Measurements from ENCODE around the gene OSBPL6. TPM values are rescaled to one million over a fixed set of nuclear protein-coding genes. Genes with fewer than 3 reads are reported as not detected.
"Not testable (repeated sequence)": the region's sequence is repeated elsewhere in the genome, so short reads cannot be mapped to it uniquely, and the experiment has no call there.

OSBPL6 gene
- total RNA-seq, 1 donor from 2014 or later: 1.8 TPM

DNA sequence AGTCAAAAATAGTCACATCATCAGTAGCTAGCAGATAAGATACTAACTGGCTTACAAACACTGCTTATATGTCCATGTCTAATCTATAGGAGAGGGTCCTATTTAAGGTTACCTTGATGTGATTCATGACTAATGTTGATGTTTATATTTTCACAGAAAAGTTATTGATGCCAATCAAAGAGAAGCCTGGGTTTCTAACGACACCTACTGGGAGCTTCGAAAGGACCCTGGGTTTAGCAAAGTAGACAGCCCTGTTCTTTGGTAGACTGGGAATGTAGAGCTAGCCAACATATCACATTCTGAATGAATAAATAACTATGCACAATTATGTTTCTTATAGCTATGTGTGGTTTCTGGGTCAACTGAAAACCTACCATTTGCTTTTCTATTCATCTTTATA, 201.0 kb downstream of the OSBPL6 start:
- H3K4me3 Mint-ChIP-seq (ENCODE audit: low read depth): no peak overlapping the region
- peaks cover 20% of the 10 kb centered on the region for H3K27me3 Mint-ChIP-seq (ENCODE audit: low read depth)
- H3K27ac Mint-ChIP-seq: no peak overlapping the region
- DNase-seq (ENCODE audit: low spot score): no peak
- intact Hi-C loops (cut with micrococcal nuclease): loop anchor here (5.0 kb wide), 1 partner anchor 88 kb away; no protein-coding TSS in a partner anchor
- no peaks in the 10 kb centered on the region for H3K36me3 Mint-ChIP-seq (ENCODE audit: low read depth)
- peaks cover 8% of the 10 kb centered on the region for H3K4me1 Mint-ChIP-seq (ENCODE audit: low read depth)
- no peaks in the 10 kb centered on the region for H3K9me3 Mint-ChIP-seq

DNA sequence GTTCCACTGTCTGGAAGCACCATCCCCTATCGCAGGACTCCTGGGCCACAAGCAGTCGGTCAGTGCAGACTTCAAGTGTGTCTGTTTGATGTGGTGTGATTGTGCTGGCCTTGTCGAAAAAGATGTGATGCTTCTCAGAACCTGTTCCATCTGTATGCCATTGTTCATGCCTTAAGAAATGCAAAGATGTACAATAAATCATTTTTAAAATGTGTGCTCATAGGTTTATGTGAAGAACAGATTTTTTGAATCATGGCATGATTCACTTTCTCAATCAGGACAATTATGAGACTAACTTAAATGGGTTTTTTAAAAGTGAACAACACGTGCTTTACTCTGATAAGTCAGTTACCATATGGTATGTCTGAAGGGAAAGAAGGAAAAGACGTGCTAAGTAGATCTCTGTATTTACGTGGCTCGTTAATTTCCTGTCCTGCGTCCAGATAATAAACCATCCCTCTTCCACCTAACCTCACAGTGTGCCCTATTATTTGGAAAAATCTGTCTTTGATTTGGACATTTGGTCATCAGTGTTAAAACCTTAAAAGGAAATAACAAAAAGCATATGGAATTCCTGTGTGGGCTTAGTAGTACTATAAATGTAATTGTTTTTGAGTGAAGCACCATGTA, 201.7 kb downstream of the OSBPL6 start:
- no peak for DNase-seq (ENCODE audit: low spot score)
- H3K9me3 Mint-ChIP-seq: no peaks in the 10 kb centered on the region
- H3K4me1 Mint-ChIP-seq (ENCODE audit: low read depth): peaks cover 8% of the 10 kb centered on the region
- intact Hi-C loops (cut with micrococcal nuclease): loop anchor here (5.0 kb wide), 1 partner anchor 89 kb away; no protein-coding TSS in a partner anchor
- no peaks in the 10 kb centered on the region for H3K36me3 Mint-ChIP-seq (ENCODE audit: low read depth)
- no peak overlapping the region for H3K4me3 Mint-ChIP-seq (ENCODE audit: low read depth)
- H3K27ac Mint-ChIP-seq: no peak overlapping the region
- peaks cover 19% of the 10 kb centered on the region for H3K27me3 Mint-ChIP-seq (ENCODE audit: low read depth)

DNA sequence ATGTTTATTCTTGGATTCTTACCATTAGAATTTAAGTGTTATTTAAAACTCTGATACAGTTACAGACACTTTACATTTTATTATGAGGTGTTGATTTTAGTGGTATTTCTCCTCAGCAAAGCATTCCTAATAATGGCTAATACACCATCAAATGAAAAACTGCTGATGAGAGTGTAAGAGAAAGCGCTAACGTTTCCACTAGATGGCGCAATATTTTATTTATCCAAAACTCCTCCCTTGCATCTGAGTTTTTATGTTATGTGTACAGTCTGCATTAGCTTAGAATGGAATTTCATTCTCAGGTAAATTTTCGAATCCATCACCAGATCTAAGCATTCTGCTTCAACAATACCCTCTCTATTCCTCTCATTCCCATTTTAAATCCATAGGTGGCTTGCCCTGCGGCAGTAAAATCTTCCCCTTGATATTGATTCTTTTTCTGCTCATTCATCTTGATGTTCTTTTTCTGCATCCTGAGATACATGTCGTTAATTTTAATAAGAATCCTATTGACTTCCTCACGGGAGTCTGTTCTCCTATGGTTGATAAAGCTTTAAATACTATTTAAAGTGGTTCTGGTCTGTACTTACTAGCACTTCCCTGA, 202.8 kb downstream of the OSBPL6 start:
- no peak overlapping the region for H3K27ac Mint-ChIP-seq
- H3K27me3 Mint-ChIP-seq (ENCODE audit: low read depth): peaks cover 21% of the 10 kb centered on the region
- no peak overlapping the region for H3K4me3 Mint-ChIP-seq (ENCODE audit: low read depth)
- intact Hi-C loops (cut with micrococcal nuclease): loop anchor here (1.0 to 5.0 kb wide), 2 partner anchors 17 to 90 kb away; no protein-coding TSS in a partner anchor
- H3K9me3 Mint-ChIP-seq: no peaks in the 10 kb centered on the region
- no peaks in the 10 kb centered on the region for H3K36me3 Mint-ChIP-seq (ENCODE audit: low read depth)
- peaks cover 12% of the 10 kb centered on the region for H3K4me1 Mint-ChIP-seq (ENCODE audit: low read depth)
- DNase-seq (ENCODE audit: low spot score): no peak

DNA sequence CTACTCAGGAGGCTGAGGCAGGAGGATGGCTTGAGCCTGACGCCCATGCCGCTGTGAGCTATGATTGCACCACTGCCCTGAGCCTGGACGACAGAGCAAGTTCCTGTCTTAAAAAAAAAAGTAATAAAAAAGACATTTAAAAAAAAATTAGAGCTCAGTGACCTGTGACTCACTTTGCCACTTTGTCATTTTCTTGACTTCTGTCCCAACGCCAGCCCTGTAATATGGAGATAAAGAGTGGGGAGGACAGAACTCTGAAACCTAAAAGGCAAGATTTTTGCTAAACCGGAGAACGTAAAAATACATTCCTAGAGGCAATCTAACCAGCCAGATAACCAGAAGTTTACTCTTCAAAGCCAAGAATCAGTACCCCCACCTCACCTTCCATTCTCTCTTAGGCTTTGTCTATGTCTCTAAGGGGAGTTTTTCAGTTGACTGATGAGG, 207.7 kb downstream of the OSBPL6 start:
- H3K27ac Mint-ChIP-seq: no peak overlapping the region
- H3K27me3 Mint-ChIP-seq (ENCODE audit: low read depth): peaks cover 5% of the 10 kb centered on the region
- intact Hi-C loops (cut with micrococcal nuclease): no loop called here
- DNase-seq (ENCODE audit: low spot score): no peak
- H3K9me3 Mint-ChIP-seq: no peaks in the 10 kb centered on the region
- no peak overlapping the region for H3K4me3 Mint-ChIP-seq (ENCODE audit: low read depth)
- H3K4me1 Mint-ChIP-seq (ENCODE audit: low read depth): peaks cover 39% of the 10 kb centered on the region
- peaks cover 3% of the 10 kb centered on the region for H3K36me3 Mint-ChIP-seq (ENCODE audit: low read depth)

DNA sequence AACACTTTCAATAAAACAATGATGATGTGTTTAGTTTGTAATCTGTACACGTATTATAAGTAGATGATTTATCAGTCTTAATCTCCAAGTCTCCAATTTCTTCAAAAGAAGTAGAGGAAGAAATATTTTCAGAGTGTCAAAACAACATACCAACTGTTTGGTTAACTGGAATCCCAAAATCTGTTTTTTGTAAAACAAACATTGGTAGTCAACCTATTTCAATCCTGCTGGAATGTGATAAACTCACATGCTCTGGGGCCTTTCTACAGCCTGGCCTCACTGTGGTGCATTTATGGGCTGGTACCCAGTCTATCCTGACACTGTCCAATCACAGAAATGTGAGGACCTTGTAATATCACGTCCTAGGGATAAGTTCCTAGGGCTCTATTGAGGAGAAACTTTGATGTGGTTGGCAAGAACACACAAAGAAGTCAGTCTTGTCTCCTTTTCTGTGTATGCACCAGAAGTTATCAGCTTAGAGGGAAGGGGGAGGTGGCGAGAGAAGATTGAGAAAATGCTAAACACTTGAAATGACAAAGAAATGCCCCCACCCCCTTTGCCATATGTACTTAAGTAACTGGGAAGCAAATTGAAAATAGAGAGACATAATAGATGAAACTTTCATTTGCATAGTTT, 209.5 kb downstream of the OSBPL6 start:
- Mint-ChIP-seq H3K4me1 (ENCODE audit: low read depth) (peaks cover 36% of the 10 kb centered on the region), H3K27me3 (ENCODE audit: low read depth) (peaks cover 5% of the 10 kb centered on the region), H3K27ac (peak overlapping the region; percentile 93), H3K9me3 (no peaks in the 10 kb centered on the region), H3K4me3 (ENCODE audit: low read depth) (peak overlapping the region; percentile 60), H3K36me3 (ENCODE audit: low read depth) (peaks cover 4% of the 10 kb centered on the region)
- intact Hi-C loops (cut with micrococcal nuclease): loop anchor here (1.0 kb wide), 1 partner anchor 10 kb away; no protein-coding TSS in a partner anchor
- no peak for DNase-seq (ENCODE audit: low spot score)

DNA sequence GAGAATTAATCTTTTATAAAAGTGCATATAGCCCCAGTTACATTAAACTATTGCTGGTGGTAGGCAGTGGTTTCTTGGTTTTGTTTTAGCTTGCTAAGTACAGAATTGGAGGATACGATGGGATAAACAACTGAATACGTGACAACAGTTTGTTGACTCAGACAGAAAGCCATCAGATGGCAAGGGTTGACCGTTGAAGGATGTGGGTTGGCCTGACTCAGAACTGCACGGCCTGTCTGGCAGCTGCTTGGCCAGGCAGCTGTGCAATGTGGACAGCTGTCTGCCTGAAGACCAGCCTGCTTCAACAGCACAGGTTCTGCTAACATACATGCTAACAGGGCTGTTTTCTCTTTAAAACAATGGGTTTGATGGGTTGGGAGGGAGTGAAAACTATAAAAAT, 210.1 kb downstream of the OSBPL6 start:
- peaks cover 4% of the 10 kb centered on the region for H3K36me3 Mint-ChIP-seq (ENCODE audit: low read depth)
- H3K27me3 Mint-ChIP-seq (ENCODE audit: low read depth): peaks cover 5% of the 10 kb centered on the region
- no peaks in the 10 kb centered on the region for H3K9me3 Mint-ChIP-seq
- intact Hi-C loops (cut with micrococcal nuclease): loop anchor here (1.0 kb wide), 1 partner anchor 9 kb away; no protein-coding TSS in a partner anchor
- peak; percentile 50 for DNase-seq (ENCODE audit: low spot score)
- H3K4me1 Mint-ChIP-seq (ENCODE audit: low read depth): peaks cover 36% of the 10 kb centered on the region
- peak overlapping the region; percentile 93 for H3K27ac Mint-ChIP-seq
- peak overlapping the region; percentile 60 for H3K4me3 Mint-ChIP-seq (ENCODE audit: low read depth)

DNA sequence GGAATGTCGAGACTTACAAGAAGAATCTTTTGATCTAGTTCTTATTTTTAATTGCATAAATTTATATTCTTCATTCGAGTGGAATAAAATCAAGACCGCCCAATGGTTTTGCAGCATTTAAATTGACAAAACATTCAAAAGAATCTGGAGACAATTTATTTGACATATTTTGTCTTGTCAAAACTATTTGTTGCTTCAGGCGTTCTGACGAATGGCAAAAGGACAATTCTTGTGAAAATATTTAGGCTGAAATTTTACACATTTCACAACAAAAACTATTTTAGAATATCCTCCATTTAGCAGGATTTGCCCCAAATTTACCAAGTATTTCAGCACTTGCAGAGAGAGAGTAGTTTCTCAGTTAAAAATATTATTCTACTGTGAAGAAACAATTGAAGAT, 214.9 kb downstream of the OSBPL6 start:
- H3K4me1 Mint-ChIP-seq (ENCODE audit: low read depth): peaks cover 38% of the 10 kb centered on the region
- H3K27me3 Mint-ChIP-seq (ENCODE audit: low read depth): no peaks in the 10 kb centered on the region
- intact Hi-C loops (cut with micrococcal nuclease): no loop called here
- no peaks in the 10 kb centered on the region for H3K9me3 Mint-ChIP-seq
- DNase-seq (ENCODE audit: low spot score): no peak
- no peak overlapping the region for H3K4me3 Mint-ChIP-seq (ENCODE audit: low read depth)
- H3K27ac Mint-ChIP-seq: no peak overlapping the region
- peaks cover 4% of the 10 kb centered on the region for H3K36me3 Mint-ChIP-seq (ENCODE audit: low read depth)

DNA sequence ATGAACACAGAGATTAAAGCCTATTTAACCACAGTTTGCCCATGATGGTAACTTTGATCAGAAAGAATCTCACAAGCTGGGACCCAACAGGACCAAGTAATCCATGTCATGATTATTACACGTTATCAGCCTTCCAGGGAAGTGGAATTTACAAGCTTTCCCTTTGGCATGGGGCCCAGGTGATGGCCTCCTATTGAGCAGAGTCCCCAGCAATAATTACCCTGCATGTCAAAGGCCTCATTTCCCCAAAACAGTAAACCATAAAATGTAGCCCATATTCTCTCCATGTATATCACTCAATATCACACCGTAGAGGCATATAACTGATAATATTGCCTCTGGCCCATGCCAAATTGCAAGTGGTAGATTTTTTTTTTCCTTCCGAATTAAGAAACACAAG, 217.7 kb downstream of the OSBPL6 start:
- H3K4me1 Mint-ChIP-seq (ENCODE audit: low read depth): peaks cover 43% of the 10 kb centered on the region
- no peak overlapping the region for H3K4me3 Mint-ChIP-seq (ENCODE audit: low read depth)
- H3K9me3 Mint-ChIP-seq: no peaks in the 10 kb centered on the region
- intact Hi-C loops (cut with micrococcal nuclease): loop anchor here (5.0 to 10.0 kb wide), 2 partner anchors 110 to 217 kb away; partner anchors contain the start of gene OSBPL6
- no peak overlapping the region for H3K27ac Mint-ChIP-seq
- H3K36me3 Mint-ChIP-seq (ENCODE audit: low read depth): peaks cover 7% of the 10 kb centered on the region
- H3K27me3 Mint-ChIP-seq (ENCODE audit: low read depth): no peaks in the 10 kb centered on the region
- DNase-seq (ENCODE audit: low spot score): no peak

DNA sequence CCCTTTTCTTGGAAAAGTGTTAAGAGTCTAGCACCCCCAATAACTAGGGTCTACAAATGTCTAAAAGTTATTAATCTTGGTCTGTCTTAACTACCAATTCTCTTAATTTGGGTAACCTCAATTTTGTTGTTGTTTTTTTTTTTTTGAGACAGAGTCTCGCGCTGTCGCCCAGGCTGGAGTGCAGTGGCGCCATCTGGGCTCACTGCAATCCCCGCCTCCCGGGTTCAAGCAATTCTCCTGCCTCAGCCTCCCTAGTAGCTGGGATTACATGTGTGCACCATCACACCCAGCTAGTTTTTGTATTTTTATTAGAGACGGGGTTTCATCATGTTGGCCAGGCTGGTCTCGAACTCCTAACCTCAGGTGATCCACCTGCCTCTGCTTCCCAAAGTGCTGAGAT, 218.1 kb downstream of the OSBPL6 start:
- not testable (repeated sequence) for H3K9me3 Mint-ChIP-seq; DNase-seq (ENCODE audit: low spot score); H3K27me3 Mint-ChIP-seq (ENCODE audit: low read depth); H3K36me3 Mint-ChIP-seq (ENCODE audit: low read depth)
- H3K27ac Mint-ChIP-seq: peak overlapping the region; percentile 98
- H3K4me1 Mint-ChIP-seq (ENCODE audit: low read depth): peaks cover 43% of the 10 kb centered on the region
- H3K4me3 Mint-ChIP-seq (ENCODE audit: low read depth): peak overlapping the region; percentile 94
- intact Hi-C loops (cut with micrococcal nuclease): loop anchor here (5.0 to 10.0 kb wide), 2 partner anchors 110 to 218 kb away; partner anchors contain the start of gene OSBPL6

DNA sequence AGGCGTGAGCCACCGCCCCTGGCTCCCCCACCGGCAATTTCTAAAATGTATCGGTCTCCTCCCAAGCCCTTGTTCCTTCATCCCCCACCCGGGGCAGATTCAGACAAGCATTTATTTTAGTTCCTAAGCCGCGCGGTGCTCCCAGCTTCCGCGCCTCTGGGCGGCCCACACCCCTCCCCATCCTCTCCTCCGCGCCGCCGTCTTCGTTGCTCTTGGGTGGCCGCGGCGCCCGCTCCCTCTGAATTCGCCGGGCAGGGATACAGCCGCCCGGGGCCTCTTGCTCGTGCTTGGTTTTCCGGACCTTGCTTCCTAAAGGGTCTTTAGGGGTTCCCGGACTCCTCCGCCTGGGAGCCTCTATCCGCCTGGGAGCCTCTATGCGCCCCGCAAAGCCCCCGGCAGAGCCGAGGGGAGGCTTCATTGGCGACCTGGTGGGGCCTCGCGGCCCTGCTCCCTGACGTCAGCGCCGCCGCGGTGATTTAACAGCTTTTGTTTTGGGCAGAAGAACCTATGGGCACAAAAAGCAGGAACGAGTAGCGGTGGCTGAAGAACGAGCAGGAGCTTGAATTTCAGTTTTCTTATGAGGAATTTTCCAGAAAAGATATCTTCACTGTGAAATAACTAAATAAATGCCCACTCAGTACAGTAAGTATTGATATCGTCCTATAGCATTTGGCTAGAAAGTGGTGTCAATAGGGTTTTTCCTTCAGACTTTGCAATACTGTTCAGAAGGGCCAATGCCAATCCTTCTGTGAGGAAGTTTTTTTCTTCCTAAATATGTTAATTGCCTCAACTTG, 219.4 kb downstream of the OSBPL6 start:
- intact Hi-C loops (cut with micrococcal nuclease): loop anchor here (1.0 to 10.0 kb wide), 9 partner anchors 9 to 301 kb away; partner anchors contain the start of genes FKBP7, OSBPL6, PJVK and PRKRA
- H3K27me3 Mint-ChIP-seq (ENCODE audit: low read depth): no peaks in the 10 kb centered on the region

DNA sequence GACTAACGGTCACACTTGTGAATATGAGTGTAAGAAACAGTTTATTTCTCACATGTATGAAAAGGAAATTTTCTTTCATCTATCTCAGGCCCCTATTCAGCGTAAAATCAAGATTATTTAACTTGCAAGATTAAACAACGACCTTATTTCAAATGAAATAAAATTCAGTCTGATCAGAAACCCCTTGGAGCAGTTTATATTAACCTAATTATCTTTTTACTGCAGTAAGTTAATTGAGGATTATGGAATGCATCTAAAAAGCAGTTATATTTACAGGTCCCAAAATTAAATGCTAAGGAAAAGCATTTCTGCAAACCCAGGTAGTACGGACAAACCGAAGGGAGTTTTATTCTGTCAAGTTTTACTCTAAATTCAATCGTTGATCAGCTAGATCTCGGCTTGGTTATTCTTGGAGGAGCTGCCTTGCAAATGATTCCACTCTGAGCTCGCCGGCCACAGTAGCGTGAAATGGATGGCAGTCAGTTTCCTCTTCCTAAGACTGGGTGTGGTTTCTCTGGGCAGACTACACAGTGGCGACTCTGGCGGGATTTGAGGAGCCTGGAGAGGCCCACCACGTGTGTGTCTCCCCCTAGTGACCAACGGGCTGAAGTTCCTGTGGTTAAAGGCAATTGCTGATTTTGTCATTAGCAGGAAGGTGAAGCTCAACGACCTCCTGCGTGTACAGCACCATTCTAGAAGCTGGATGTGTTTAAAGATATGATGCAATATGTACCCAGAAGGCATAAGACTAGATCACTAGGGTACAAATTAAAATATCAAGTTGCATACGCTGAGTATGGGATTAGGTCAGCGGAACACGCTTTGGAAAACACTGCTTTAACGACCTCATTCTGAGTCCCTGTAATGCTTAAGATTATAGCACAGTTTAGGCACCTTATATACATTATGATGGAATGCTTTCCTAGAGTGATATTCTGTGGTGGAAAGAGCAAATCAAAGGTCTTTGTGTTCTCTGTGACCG, 220.2 kb downstream of the OSBPL6 start:
- intact Hi-C loops (cut with micrococcal nuclease): loop anchor here (1.0 to 10.0 kb wide), 8 partner anchors 17 to 302 kb away; partner anchors contain the start of genes FKBP7, OSBPL6, PJVK and PRKRA
- Mint-ChIP-seq H3K27ac (peak overlapping the region; percentile 98), H3K4me3 (ENCODE audit: low read depth) (peak overlapping the region; percentile 94), H3K27me3 (ENCODE audit: low read depth) (no peaks in the 10 kb centered on the region), H3K4me1 (ENCODE audit: low read depth) (peaks cover 50% of the 10 kb centered on the region), H3K36me3 (ENCODE audit: low read depth) (peaks cover 10% of the 10 kb centered on the region), H3K9me3 (no peaks in the 10 kb centered on the region)
- peak; percentile 80 for DNase-seq (ENCODE audit: low spot score)

More for the DNA sequence above, 219.4 kb downstream of the OSBPL6 start:
- Mint-ChIP-seq H3K4me1 (ENCODE audit: low read depth) (peaks cover 48% of the 10 kb centered on the region), H3K9me3 (no peaks in the 10 kb centered on the region), H3K27ac (peak overlapping the region; percentile 98), H3K4me3 (ENCODE audit: low read depth) (peak overlapping the region; percentile 94), H3K36me3 (ENCODE audit: low read depth) (peaks cover 8% of the 10 kb centered on the region)
- peak; percentile 75 for DNase-seq (ENCODE audit: low spot score)
